A549 (cell line): ENCODE data around the gene SPATA16. TPM values are rescaled to one million over a fixed set of nuclear protein-coding genes. Genes with fewer than 3 reads are reported as not detected.

Experiments used
- ATAC-seq, 2 experiments: fragments of 200-7000 bp in 1 of 2; fragments of >200 bp in 1 of 2; cut with Nextera tagmentation in 1 of 2; cut with Tn5 transposase in 1 of 2; 3 replicates each; pipeline versions ENCODE4 v1.8.0 to v1.9.1; 2018 to 2020; ENCODE audit warnings: mild to moderate bottlenecking in 1 of 2, moderate library complexity in 1 of 2
- CTCF ChIA-PET: fragments of 300-600 bp; sonication (Branson Sonifier 250); formaldehyde crosslinking; extraction: SDS; loops from one replicate; lab custom pipeline; 2021; ENCODE audit warnings: antibody characterized with exemption, inconsistent platforms; lab: Yijun Ruan, JAX
- POLR2A ChIA-PET: fragments of 350-600 bp; formaldehyde crosslinking; extraction: SDS; loops from one replicate; lab custom pipeline; 2021; ENCODE audit warnings: antibody characterized with exemption, inconsistent platforms; lab: Yijun Ruan, JAX
- DNase-seq, 2 experiments: peaks; one replicate each; pipeline versions ENCODE4 v3.0.0 to v3.0.0-alpha.2; 2011 to 2016; ENCODE audit warnings: low read depth in 1 of 2, low spot score in 1 of 2
- FAIRE-seq: peaks from 2 replicates; lab custom pipeline; 2011; peaks lifted over from hg19 to GRCh38; lab: Jason Lieb, UNC
- H3K27ac ChIP-seq, 2 experiments: fragments of >200 bp; sonication (Bioruptor Twin); formaldehyde crosslinking; 3 replicates each; pipeline ENCODE4 v1.5.1; 2016 to 2017
- H3K4me1 ChIP-seq: fragments of >200 bp; sonication (Bioruptor Twin); formaldehyde crosslinking; 3 replicates; pipeline ENCODE4 v1.6.1; 2016
- H3K4me2 ChIP-seq: fragments of >200 bp; sonication (Bioruptor Twin); formaldehyde crosslinking; 3 replicates; pipeline ENCODE4 v1.6.1; 2016
- H3K4me3 ChIP-seq: fragments of >200 bp; sonication (Bioruptor Twin); formaldehyde crosslinking; 3 replicates; pipeline ENCODE4 v1.5.1; 2016
- H3K9me3 ChIP-seq: fragments of >200 bp; sonication (Bioruptor Twin); formaldehyde crosslinking; 3 replicates; pipeline ENCODE4 v1.6.1; 2016
- BCL3 ChIP-seq: fragments of >200 bp; sonication (Bioruptor Twin); formaldehyde crosslinking; IDR thresholded peaks from 3 replicates; pipeline ENCODE4 v1.6.1; 2016
- CHD4 ChIP-seq: fragments of 200-600 bp; sonication (generic); IDR thresholded peaks from 2 replicates; pipeline ENCODE4 v1.6.1; 2016; ENCODE audit warnings: antibody characterized with exemption, mild to moderate bottlenecking, borderline replicate concordance
- ESRRA ChIP-seq: fragments of 150-350 bp; IDR thresholded peaks from 2 replicates; pipeline ENCODE4 v1.6.1; 2014; ENCODE audit warnings: mild to moderate bottlenecking, low read length, borderline replicate concordance
- FOSL2 ChIP-seq, 2 experiments: fragments of 450-650 bp in 1 of 2; fragments of >200 bp in 1 of 2; sonication (Bioruptor Twin) in 1 of 2; formaldehyde crosslinking; IDR thresholded peaks; 2 replicates each; pipeline versions ENCODE4 v1.5.0 to v1.6.1; 2016 to 2020; ENCODE audit warnings: mild to moderate bottlenecking in 1 of 2, moderate library complexity in 1 of 2
- HDAC2 ChIP-seq: fragments of 200-600 bp; sonication (generic); IDR thresholded peaks from 2 replicates; pipeline ENCODE4 v1.6.1; 2016
- MAFK ChIP-seq: fragments of 450-650 bp; IDR thresholded peaks from 2 replicates; pipeline ENCODE4 v1.6.1; 2014; ENCODE audit not compliant: partially characterized antibody
- NPAS2 ChIP-seq: fragments of 250-450 bp; sonication (Bioruptor Pico); IDR thresholded peaks from 2 replicates; pipeline ENCODE4 v1.8.0; 2022; ENCODE audit warnings: mild to moderate bottlenecking, moderate library complexity, borderline replicate concordance
- NR3C1 ChIP-seq: fragments of >200 bp; sonication (Bioruptor Twin); formaldehyde crosslinking; IDR thresholded peaks from 3 replicates; pipeline ENCODE4 v1.6.1; 2017
- PBX3 ChIP-seq: IDR thresholded peaks from 2 replicates; pipeline ENCODE4 v1.6.1; 2012
- RAD21 ChIP-seq, 2 experiments: fragments of >200 bp in 1 of 2; sonication (Bioruptor Twin) in 1 of 2; formaldehyde crosslinking in 1 of 2; IDR thresholded peaks in 1 of 2; conservative IDR thresholded peaks in 1 of 2; 2 replicates in 1 of 2; 3 replicates in 1 of 2; pipeline ENCODE4 v1.6.1; 2012 to 2018; ENCODE audit warnings: inconsistent platforms in 1 of 2
- REST ChIP-seq: fragments of 200-600 bp; sonication (generic); IDR thresholded peaks from 2 replicates; pipeline ENCODE4 v1.6.1; 2016; ENCODE audit warnings: antibody characterized with exemption, mild to moderate bottlenecking, moderate library complexity
- RNF2 ChIP-seq: fragments of 200-600 bp; sonication (generic); IDR thresholded peaks from 2 replicates; pipeline ENCODE4 v1.6.1; 2016; ENCODE audit warnings: low read depth, mild to moderate bottlenecking, antibody characterized with exemption, moderate library complexity, borderline replicate concordance
- WGBS: methylation state at CpG from one replicate; pipeline ENCODE4 v1.1.6; 2017; ENCODE audit errors: missing lambda C conversion rate; 5-methylcytosine and 5-hydroxymethylcytosine counted together
- polyA plus RNA-seq, 4 experiments: library from polyadenylated mRNA; depleted of rRNA in 3 of 4; stranded (reverse); fragments of >200 nt; fragmentation: RNase III in 1 of 4; extraction: RNeasy Plus Mini Kit Qiagen cat#74134 plus additional on column Dnase treatment in 1 of 4; gene quantifications; 2 replicates in 3 of 4; 3 replicates in 1 of 4; pipeline ENCODE4 v1.2.3, GENCODE V29; 2011 to 2017
- TF ChIP-seq, protein P1 (sequence below): IDR thresholded peaks from 2 replicates; pipeline ENCODE4 v1.6.1; 2012; ENCODE audit warnings: low read depth, borderline replicate concordance

The SPATA16 gene
- polyA plus RNA-seq, 2 of the 4 experiments (the other 2 are of a cell fraction): not detected

DNA sequence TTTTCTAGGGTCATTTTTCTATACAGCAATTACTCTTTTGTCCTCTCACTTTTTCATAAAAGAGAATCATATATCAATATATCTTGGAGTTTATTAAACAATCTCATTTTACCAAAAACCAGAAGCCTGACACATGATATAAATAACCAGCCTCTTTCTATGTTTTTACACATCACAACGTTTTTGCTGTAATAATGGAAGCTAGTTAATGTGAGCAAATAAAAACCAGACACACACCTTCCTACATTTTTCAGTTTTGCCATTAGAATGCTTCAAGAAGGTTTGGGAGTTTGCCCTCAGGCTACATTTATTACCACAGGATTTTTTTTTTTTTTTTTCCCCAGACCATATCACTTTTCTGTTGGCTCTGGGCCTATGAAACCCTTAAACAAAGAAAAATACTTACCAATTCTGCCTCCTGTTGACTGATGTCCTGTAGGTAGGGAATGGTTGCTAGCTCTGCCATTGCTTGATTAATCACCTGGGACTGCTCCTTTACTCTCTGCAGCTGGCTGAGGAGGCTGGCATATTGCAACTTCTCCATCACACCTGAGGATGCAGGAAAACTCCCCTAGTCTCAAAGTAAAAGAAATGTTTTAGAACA is 225.0 kb downstream of the SPATA16 start (continued):
- no peak for TF ChIP-seq PBX3
- no peak for TF ChIP-seq FOSL2 (IDR thresholded peaks at IDR 0.05)
- TF ChIP-seq FOSL2 (CRISPR knock-in tag; IDR thresholded peaks at IDR 0.05): no peak

GRCh38 chr3:172914854-172915253 is 226.2 kb downstream of the SPATA16 start:
- DNase-seq (no peak), FAIRE-seq (peak; percentile 70), ATAC-seq (no peak)
- POLR2A ChIA-PET: no interaction called here
- Histone ChIP-seq H3K9me3 (no peaks in the 10 kb centered on the region), H3K4me3 (no peak overlapping the region), H3K4me2 (no peak overlapping the region), H3K4me1 (0 out of 3 replicates have a peak, but pooled peaks cover 4% of the 10 kb centered on the region), H3K27ac (no peak overlapping the region)
- 70% methylated on average over 1 of the region's 1 CpG for WGBS
- CTCF ChIA-PET: no interaction called here
- TF ChIP-seq REST: no peak

GRCh38 chr3:172913911-172914655 is 227.0 kb downstream of the SPATA16 start:
- TF ChIP-seq HDAC2 (no peak), RNF2 (no peak), BCL3 (no peak), MAFK (no peak), NR3C1 (no peak), ESRRA (no peak), NPAS2 (CRISPR knock-in tag) (no peak)
- TF ChIP-seq, protein P1, sequence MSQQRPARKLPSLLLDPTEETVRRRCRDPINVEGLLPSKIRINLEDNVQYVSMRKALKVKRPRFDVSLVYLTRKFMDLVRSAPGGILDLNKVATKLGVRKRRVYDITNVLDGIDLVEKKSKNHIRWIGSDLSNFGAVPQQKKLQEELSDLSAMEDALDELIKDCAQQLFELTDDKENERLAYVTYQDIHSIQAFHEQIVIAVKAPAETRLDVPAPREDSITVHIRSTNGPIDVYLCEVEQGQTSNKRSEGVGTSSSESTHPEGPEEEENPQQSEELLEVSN: no peak
- no peak for DNase-seq
- ChIA-PET POLR2A (no interaction called here), CTCF (no interaction called here)
- Histone ChIP-seq H3K27ac (no peak overlapping the region), H3K4me1 (0 out of 3 replicates have a peak, but pooled peaks cover 4% of the 10 kb centered on the region), H3K4me3 (no peak overlapping the region), H3K9me3 (no peaks in the 10 kb centered on the region), H3K4me2 (no peak overlapping the region)
- WGBS: 21% methylated on average over 5 of the region's 5 CpGs
- FAIRE-seq: no peak
- ATAC-seq: no peak

DNA sequence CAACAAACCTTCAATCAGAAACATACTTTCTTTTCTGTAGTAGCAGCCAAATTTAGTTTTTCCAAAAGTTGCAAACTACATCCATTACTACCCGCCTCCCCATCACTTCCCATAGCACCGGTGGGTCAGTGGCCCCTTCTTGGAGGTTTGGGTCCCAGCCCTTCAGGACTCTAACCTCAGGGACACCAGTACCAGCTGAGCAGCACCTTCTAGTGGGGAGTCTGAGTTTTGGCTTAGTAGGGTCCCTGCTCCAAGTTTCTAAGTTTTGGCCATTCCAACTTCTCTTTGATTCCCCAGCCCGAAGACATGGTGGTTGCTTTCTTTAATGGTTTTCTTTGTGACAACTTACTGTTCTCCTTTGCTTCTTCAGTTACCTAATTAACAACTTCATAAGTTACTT is 229.9 kb downstream of the SPATA16 start:
- ChIA-PET POLR2A (no interaction called here), CTCF (no interaction called here)
- TF ChIP-seq RAD21 (conservative IDR thresholded peaks at IDR 0.05 in 1 of 2, IDR thresholded peaks at IDR 0.05 in 1 of 2) (0 out of 5 replicates have a peak, but pooled peaks of 1 of the 2 experiments have one; percentile 16), CHD4 (no peak)
- no peak for ATAC-seq
- no peak for DNase-seq
- Histone ChIP-seq H3K9me3 (no peaks in the 10 kb centered on the region), H3K4me3 (no peak overlapping the region), H3K27ac (no peak overlapping the region), H3K4me1 (no peaks in the 10 kb centered on the region), H3K4me2 (no peak overlapping the region)
- WGBS: 60% methylated on average over 3 of the region's 3 CpGs
- no peak for FAIRE-seq
